HG03575 (cell line): ENCODE measurements around the gene ATP11A.
"Not testable (repeated sequence)": the region's sequence is repeated elsewhere in the genome, so short reads cannot be mapped to it uniquely, and the experiment has no call there.

Experiments
- ATAC-seq: cut with Tn5 transposase; IDR thresholded peaks from one replicate; pipeline ENCODE4 v1.9.1; 2021; ENCODE audit not compliant: unreplicated experiment, insufficient number of reproducible peaks, low FRiP score; ENCODE audit errors: extremely low read depth

ATP11A gene

DNA sequence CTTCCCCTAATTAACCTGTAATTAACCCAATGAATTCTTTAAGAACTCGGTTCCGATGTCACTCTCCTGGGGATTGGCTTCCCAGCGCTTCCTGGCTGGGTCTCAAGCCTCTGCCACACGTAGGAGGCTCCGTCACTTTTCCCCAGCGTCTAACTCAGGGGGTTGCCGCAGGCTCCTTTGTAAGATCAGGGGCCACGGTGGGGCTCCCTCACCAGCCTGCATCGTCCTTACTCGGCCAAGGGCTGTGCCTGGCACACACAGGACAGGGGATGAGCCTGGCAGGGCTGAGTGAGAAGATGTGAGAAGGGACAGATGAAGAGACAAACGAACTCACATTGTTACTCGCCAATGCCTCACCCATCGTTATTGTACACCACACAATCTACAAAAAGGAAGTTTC, 20.9 kb upstream of the ATP11A start:
- ATAC-seq: no peak

DNA sequence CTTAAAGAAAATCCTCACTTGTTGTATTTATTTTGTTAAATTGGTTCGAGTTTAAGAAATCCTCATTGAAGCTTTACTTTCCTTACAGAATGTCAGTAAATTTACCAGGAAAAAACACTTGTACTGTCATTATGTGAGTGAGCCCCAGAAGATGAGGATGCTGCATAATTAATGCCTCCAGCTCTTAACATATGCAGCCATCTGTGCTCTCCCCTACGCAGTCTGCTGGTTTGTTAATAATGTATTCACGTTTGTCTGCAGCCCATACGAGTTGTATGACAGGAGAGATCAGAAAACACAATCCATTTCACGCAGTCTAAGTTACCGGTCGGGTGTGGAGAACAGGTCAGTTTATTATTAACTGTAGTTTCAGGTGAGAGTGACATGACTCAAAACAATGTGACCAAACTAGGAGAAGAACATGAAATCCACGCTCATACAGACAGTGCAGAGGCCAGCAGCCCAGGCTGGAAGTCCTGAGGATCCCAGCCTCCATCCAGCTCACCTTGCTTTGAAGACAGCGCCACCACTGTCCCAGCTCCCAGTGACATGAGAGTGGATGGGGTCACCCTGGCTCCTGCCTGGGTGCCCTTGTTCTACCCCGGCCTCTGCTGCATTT, 19.8 kb upstream of the ATP11A start:
- no peak for ATAC-seq

DNA sequence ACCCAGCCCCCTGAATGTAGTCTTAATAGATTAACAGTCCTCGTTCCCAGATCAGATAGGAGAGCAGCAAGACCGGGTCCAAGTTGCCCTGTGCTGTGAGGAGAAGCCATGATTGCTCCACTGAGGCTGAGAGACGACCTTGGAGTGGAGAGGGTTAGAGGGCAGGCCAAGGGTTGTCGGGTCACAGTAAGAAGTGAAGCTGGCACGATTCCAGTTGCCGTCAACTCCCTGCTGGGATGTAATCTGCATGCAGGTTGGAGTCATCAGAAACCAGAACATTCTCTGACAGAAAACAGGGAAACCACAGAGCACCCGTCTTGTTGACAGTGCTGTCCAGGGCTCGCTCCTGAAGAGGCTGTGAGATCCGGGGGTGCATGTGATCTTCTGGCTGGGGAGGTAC, 19.0 kb upstream of the ATP11A start:
- no peak for ATAC-seq

DNA sequence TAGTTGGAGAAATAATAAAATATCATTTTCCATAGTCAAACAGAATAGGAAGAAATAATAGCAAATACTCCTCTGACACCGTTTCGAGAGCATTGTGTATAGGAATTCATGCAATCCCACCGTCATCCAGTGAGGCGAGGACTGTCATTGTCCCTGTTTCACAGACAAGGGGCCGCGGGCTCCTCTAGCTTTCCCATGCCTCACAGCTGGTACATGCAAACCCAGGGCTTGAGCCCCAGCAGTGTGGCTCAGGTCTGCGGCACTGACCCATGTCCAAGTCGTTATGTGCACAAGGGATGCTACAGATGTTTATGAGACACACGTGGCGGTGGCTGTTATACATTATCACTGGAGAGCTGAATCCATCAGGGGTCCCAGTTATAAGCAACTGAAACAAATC, 18.5 kb upstream of the ATP11A start:
- ATAC-seq: no peak

DNA sequence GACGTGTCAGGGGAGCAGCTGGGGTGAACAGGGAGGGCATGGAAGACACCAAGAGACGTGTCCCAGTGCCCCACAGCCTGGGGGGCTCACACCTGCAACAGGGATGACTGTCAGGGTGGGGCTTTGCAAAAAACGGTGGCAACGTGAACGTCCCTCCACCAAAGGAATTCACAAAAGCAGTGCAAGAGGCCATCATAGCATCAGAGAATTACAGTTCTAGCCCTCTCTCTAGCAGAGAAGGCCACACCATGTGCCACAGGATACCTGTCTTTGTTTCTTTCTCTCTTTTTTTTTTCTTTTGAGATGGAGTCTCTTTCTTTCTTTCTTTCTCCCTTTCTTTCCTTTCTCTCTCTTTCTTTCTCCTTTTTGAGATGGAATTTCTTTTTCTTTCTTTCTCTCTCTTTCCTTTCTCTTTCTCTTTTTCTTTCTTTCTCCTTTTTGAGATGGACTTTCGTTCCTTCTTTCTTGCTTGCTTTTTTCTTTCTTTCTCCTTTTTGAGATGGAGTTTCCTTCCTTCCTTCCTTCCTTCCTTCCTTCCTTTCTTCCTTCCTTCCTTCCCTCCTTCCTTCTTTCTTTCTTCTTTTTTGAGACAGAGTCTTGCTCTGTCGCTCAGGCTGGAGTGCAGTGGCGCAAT, 17.1 kb upstream of the ATP11A start:
- no peak for ATAC-seq

DNA sequence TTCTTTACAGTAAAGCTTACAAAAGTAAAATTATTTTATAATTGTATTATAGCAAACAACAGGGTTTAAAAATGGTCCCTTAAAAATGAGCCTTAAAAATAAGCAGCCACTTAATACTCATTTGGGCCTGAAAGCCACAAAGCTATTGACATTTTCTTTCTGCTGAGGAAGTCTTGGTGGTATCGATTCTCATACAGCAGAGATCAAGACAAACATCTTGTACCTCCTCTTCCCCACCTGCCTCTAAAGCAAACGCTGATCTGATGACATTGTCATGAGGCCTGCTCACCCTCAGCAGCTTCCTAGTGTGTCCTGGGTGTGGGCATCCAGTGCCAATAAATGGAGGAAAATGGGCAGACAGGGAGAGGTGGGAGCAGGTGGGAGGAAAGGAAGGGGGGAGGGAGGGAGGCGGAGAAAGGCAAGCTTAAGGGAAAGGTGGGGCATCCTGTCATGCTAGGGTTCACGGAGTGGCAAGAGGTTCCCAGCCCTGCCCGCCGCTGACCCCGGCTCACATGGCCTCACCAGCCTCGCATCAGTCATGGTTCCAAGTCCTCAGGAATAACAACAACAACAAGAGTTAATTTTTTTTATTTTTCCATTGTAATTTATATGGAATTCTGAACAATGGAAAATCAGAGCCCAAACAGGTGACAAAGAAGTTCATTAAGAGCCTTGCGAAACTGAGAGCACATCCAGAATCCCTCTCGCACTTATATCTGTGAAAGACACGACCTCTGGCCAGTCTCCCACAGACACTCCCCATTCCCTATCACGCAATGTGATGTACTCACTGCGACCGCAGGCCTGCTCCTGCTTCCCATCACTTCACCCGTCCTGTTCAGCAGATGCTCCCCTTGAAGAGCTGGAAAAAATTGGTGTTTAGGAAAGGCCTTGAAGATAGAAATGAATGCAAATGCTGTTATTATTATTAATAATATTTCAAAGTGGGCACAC, 15.1 kb upstream of the ATP11A start:
- no peak for ATAC-seq

DNA sequence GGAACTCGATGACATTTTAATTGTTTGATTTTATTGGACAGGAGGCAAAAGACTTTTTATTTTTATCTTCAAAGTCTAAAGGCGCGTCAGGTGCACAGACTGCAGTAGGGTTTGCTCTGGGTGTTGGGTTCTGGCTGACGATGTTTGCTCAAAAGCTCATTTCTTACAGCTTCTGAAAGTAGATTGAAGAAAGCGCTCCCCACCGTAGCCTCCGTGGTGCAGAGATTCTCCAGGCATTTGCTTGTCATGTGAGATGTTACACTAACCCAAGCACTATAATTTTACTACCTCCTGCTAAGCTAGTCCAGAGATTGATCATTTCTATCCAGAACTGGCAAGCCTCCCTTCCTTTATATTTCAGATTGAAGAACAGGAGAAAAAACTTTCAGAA, 14.5 kb upstream of the ATP11A start:
- ATAC-seq: no peak

DNA sequence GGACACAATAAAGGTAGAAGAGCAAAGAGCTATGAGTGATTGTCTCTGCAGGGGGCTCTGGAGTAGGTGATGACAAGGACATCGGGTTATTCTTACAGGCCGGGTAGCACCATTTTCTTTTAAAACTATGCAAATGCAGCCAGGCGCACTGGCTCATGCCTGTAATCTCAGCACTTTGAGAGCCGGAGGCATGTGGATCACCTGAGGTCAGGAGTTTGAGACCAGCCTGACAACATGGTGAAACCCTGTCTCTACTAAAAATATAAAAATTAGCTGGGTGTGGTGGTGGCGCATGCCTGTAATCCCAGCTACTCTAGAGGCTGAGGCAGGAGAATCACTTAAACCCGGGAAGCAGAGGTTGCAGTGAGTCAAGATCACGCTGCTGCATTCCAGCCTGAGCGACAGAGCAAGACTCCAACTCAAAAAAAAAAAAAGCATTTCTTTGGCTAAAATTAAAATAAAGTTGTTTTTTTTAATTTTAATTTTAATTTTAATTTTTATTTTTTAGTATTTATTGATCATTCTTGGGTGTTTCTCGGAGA, 12.3 kb upstream of the ATP11A start:
- not testable (repeated sequence) for ATAC-seq

DNA sequence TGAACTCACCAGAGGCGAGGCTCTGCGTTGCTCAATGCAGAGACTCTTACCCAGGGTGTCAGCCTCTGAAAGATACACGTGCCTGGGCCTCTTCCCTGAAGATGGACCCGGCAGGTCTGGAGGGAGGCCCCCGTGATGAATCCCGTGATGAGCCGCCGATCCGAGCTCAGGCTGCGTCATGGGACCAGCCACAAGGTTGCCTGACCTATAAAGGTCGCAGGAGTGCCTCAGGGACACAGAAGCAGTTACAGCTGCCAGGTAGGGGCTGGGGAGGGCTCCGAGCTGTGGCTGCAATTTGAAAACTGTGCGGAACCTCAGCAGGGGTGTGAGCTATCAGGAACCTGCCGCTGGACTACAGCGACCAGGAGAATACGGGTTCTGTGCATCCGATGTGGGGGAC, 10.5 kb upstream of the ATP11A start:
- ATAC-seq: no peak

DNA sequence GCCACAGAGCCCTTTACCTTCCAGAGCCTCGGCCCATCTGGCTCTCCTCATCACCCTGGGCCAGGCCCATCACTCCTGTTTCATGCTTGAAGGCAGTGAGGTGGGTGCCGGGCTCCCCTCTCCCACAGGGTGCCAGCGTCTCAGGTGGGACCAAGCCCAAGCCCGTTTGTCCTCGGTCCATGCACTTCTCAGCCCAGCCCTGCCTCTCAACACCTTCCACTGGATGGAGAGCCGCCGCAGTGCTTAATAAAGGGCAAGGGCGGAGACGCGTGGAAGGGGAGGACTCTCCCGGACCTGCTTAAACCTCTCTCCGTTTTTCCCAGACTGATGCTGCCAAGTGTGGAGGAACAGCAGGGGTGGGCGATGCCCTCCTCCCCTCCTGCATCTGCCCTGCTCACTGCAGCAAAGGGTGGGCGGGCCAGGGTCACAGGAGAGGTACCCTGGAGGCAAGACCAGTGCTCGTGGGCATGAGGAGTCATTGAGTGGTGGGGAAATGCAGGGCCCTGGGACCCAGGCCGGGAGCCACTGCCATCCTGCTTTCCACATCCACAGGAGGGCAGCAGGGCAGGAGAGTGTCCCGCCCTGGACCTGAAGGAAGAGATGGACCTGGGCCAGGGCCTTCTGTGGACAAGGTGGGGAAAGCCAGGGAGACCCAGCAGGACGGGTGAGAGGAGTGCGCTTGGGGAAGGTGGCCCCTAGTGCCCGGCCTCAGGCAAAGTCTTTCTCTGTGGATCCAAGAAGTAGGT, 9.7 kb upstream of the ATP11A start:
- no peak for ATAC-seq

DNA sequence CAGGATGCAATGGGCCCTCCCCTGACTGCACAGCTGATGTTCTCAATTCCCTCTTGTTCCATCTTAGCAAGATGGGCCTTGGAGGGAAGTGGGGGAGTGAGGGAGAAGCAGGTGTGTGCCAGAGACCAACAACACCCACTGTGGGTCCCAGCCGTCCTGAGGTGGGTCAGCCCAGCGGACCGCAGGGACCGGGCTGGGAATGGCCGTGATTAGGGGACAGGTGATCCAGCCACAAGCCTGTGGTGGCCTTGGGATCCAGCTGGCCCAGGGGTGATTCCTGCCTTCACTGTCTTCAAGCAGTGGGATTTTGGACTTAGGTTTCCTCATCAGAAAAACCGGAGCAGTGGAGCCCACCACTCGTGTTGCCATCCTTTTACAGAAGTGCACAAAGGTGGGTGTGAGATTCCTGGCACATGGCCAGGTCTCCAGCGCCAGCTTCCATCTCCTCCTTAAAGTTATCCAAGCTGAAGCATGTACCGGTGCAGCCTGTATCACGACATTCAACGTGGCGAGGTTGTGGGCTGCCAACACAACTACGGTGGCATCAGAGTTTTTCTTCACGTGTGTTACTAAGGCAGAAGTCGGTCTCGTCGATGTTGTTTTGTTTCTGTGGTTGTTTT, 9.0 kb upstream of the ATP11A start:
- no peak for ATAC-seq

DNA sequence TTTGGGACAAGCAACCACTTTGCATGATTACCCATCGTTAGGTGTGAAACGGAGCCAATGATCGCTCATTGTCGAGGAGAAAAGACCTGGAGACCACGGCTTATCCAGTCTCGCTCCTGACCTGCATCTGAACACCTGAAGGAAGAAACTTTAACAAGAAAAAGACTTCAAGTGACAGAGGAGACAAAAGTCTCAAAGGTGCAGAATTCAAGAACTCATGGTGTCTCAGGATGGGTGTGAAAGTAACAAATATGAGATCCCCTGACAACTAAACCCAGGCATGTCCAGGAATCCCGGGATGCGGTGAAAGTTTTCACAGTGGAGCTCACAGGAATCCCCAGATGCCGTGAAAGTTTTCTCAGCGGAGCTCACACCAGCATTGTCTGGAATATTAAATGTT, 6.3 kb upstream of the ATP11A start:
- no peak for ATAC-seq

DNA sequence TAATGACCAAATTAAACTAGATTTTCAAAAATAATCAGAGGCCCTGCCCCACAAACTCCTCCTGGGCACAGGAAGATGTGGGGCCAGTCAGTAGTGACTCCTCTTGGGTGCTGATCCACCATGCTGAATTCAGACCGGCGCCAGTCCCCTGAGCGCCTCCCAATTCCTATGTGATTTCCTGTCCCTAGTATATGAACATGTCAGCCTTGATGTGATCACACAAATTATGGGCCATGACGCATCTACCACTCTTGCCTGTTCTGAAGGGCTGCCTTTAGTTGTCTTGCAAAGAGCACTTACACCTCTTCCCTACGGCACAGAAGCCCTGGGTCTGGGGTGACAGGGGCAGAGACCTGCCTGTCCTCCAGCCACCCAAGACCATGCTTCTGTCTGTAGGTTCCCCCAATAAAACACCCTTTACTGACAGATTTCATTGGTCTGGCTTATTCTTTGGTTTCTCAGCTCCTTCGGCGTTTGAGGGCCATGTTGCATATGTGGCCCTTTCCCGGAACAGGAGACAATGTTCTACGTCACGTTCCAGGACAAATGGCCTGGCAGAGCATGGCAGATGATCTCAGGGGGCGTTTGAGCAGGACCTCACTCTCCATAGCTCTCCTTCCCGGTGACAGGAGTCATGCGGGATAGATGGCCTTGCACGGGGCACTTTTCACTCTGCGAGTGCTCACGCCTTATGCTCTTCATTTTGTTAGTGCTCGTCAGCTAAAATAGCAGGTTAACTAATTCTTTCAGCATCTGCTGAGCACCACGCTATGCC, 5.6 kb upstream of the ATP11A start:
- no peak for ATAC-seq

DNA sequence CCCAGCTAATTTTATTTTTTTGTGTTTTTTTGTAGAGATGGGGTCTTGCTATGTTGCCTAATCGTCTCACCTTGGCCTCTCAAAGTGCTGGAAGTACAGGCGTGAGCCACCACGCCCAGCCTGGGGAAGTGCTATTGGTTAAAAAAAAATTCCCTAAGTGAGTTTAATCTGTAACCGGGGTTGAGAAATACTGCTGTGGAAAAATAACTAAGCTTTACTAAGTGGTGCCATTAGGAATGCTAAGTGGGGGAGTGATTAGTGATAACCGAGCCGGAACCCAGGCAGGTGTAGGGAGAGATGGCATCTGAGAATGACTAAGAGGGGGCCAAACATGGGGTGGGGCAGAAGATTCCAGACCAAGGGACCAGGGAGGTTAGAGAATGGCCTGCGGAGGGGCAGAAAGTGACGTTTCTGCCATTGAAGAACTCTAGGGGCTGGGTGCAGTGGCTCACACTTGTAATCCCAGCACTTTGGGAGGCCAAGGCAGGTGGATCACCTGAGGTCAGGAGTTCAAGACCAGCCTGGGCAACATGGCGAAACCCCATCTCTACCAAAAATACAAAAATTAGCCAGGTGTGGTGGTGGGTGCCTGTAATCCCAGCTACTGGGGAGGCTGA, 4.5 kb upstream of the ATP11A start:
- ATAC-seq: not testable (repeated sequence)

DNA sequence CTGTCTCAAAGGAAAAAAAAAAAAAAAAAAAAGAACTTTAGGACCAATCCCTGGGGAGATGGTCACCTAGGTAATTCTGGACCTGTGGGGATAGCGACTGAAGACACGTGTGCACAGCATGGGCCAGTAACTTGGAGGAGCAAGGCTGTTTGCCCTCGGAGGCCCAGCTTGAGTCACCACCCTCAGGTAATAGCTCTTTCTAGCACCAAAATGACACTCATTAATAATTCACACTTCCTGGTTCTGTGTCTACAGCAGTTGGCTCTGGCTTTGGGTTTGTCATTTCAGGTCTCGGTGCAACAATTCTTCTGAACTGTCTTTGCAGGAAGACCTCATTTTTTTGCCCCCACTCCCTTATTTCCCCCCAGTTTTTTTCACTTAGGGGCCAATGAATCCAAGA, 3.9 kb upstream of the ATP11A start:
- no peak for ATAC-seq

DNA sequence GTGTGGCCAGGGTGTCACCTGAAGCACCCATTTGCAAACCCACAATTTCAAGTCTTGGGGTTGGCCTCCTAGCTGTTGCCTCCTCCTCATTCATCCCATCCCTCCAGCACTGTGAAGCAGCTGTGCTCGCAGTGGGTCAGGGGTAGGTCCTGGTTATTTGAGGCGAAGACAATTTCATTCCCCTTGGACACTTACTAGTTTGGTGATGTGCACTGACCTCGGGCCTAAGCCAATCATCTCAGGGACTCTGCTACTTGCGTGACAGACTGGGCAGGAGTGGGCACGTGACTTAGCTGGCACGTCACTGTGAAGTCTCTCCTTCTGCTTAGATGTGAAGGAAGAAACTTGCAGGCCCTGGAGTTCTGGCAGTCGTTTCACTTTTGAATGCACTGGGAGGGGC, 3.5 kb upstream of the ATP11A start:
- ATAC-seq: no peak

DNA sequence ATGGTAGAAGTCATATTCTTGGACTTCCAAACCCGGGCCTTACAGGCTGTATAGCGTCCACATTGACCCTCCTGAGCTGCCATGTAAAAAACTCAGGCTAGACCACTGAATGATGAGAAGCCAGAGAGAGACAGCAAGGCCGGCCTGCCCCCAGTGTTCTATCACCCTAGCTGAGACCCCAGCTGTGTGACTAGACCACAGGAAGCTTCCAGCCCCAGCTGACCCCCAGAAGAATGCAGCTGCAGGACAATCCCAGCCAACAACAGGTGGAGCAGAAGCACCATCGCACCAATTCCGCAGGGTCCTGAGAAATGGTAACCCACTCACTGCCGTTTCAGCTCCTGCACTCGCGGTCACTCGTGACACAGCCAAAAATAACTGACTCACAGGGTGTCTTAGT, 2.9 kb upstream of the ATP11A start:
- no peak for ATAC-seq
